HG03103 (cell line): Measurements from ENCODE around the gene ACO1.

Experiments used
- ATAC-seq: cut with Tn5 transposase; IDR thresholded peaks from one replicate; pipeline ENCODE4 v1.9.1; 2021; ENCODE audit warnings: low read depth; ENCODE audit not compliant: unreplicated experiment

Gene ACO1

DNA sequence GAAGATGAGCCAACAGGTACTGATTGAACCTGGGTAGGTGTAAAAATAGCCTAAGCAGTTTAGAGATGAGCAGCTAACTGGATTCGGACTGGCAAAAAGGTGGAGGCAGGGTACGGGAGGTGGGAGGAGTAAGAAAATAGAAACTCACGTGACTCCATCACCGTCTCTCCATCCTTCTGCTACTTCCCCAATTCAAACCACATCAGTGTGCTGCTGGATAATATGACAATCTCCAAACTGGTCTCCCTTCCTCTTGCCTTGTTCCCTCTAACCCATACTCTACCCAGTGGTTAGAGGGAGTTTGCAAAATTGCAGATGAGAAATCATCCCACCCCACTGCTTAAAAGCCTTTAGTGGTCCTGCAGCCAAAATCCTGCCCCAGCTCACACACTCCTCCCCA is 98.9 kb downstream of the ACO1 start:
- ATAC-seq, result no peak

DNA sequence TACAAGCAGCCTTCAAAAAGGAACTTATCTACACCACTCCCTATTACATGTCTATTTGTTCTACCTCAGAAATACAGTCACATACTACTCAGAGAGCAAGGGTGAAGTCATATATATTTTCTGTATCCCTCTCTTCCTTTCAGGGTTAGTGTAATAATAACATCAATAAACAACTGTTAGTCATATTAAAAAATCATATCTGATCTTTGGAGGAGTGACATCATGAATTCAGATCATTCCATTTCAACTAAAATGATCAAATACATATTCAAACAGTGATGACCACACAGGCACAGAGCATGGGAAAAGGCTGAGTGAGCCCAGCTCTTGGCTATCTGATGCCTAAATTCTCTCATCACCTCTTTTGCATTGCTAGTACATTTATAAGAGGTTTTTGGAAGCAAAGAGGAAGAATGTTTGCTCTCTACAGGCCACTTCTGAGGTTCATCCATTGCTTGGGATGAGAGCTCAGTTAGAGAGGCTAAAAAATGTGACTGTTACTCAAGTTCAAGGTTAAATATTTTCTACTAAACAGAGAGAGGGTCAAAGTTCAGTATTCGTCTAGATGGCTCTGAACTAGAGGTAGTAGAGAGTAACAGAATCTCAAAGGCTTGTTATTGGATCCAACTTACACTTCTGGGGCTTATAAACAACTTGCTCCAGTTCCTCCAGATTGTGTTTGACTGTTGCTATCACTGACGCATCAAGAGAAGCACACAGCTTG is 102.6 kb downstream of the ACO1 start:
- no peak for ATAC-seq

DNA sequence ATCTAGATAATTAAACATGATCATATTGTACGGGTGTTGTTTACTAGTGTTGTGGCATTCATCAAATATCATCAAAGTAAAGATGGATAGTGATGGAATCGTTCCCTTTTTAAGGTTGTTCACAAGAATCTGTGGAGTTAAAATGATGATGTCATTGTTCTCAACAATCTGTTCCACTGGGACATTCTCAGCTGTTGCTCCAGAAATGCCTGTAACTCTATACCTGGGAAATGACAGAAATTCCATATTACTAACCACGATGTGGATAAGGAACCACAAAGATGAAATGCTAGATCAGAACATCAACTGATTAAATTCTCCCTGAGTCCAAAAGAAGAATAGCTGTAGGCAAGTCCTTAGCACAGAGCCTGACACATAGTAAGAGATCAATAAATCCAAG is 103.5 kb downstream of the ACO1 start:
- no peak for ATAC-seq

DNA sequence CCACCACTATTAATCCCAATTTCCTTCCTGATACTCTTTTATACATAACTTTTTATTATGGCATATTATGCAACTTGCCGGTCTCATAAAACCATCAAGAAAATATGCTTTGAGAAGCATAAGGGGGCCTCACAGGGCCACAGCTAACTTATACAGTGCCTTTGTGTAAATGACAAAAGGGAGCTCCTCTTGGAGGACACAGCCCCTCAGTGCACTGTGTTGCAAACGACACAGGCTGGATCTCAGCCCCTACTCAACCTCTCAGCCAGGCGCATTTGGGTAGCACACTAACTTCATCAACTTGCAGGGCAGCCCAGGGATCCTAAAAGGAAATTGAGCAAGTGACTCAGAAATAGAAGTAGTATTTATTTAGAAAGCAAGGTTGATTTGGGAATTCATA is 106.2 kb downstream of the ACO1 start:
- no peak for ATAC-seq

DNA sequence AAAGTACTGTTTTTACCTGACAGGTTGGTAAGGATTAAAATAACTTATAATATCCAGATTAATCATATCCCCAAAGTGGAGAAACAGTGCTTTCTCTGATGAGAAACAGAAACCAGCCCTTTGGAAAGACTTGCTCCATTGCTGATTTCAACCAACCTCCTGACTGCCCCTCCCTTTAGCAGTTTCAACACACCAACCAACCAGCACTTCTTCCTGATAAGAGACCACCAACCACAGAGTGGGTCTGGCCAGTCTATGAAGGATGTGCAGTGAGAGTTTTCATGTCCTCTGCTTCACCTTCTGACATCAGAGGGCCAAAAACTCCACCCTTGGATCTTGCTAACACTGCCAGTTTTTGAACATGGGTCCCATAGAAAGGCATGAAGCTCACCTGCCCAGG is 113.5 kb downstream of the ACO1 start:
- ATAC-seq, result no peak

DNA sequence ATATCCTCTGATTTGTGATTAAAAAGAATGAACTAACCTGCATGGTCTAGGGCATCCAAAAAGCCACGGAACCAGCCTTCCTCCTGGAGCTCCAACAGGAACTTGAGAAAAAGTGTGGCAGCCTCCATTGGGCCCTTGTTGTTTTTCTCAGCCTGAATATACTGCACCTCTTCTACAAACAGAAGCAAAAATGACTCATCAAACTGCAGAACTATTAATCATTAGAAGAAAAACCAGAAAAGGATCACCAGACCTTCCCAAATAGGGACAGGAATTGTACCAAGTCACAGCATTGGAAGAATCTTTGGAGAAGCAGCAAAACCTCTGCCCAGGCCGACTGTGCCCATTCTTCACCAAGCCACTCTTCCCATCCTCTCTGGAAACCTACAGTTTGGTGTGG is 116.3 kb downstream of the ACO1 start:
- ATAC-seq, result no peak

DNA sequence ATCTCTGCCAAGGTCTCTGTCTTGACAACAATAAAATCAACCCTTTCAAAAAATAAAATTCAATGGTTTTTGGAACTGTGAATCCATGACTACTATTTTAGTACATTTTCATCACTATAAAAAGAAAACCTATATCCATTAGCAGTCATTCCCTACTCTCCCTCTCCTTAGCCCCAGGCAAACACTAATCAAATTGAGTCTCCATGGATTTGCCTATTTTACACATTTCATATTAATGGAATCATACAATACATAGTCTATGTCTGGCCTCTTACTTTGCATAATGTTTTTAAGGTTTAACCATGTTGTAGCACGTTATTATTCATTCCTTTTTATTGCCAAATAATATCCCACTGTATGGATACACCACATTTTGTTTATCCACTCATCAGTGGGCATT is 117.4 kb downstream of the ACO1 start:
- no peak for ATAC-seq

DNA sequence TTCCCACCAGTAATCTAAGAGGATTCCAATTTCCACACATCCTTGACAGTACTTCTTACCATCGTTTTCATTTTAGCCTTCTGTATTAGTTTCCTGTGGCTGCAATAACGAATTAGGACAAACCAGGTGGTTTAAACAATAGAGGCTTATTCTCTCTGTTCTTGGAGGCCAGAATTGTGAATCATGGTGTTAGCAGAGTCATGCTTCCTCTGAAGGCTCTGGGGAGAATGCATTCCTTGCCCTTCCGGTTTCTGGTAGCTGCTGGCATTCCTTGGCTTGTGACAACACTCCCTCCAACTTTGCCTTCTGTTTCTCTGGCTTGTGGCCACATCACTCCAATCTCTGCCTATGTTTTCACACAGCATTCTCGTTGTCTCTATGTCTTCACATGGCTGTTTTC is 118.0 kb downstream of the ACO1 start:
- no peak for ATAC-seq

DNA sequence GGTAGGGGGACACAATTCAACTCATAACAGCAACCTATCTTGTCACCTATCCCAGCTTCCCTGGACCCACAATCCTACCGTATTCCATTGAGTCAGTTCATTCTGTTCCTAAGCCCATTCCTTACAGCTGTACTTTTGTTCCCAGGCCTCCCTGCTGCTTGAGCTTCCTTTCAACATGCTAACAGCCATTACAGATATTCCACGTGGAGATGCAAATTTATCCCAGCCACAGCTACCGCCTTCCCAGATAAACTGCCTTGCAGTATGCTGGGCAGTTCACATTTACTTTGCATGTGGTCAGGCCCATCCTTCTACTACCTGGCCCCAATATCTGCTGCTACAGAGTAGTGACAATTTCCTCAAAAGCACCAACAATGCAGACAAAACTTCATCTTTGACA is 118.6 kb downstream of the ACO1 start:
- ATAC-seq, result no peak
